PFSK-1 (cell line): ENCODE measurements around the gene SF1.

Experiments used
- POLR2AphosphoS5 ChIP-seq: IDR thresholded peaks from 2 replicates; pipeline ENCODE4 v1.6.1; 2012; ENCODE audit warnings: low read depth, mild to moderate bottlenecking, control low read depth, low read length, moderate library complexity
- TF ChIP-seq, protein P1 (sequence below), 2 experiments: IDR thresholded peaks; 2 replicates each; pipeline versions ENCODE4 v1.6.1 to v1.8.0; 2011 to 2012; ENCODE audit warnings: low read depth in 2 of 2, low read length in 2 of 2, control low read depth in 1 of 2, inconsistent platforms in 1 of 2, mild to moderate bottlenecking in 1 of 2, moderate library complexity in 1 of 2; ENCODE audit not compliant: insufficient read depth in 1 of 2

DNA sequence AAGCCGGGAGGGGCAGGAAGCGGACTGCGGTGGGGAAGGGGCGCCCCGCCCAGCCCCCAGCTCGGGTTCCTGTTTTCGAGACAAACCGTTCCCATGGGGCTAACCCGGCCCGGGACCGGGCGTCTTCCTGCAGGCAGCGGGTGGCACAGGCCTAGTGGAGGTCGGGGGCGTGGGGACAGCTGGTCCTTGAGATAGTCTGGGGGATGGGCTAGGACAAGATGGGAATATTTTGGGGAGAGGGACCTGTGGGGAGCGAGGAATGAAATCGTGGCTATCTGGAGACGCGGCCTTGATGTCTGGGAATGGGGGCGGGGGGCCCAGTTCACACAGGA, 33.2 kb downstream of the SF1 start:
- TF ChIP-seq, protein P1, sequence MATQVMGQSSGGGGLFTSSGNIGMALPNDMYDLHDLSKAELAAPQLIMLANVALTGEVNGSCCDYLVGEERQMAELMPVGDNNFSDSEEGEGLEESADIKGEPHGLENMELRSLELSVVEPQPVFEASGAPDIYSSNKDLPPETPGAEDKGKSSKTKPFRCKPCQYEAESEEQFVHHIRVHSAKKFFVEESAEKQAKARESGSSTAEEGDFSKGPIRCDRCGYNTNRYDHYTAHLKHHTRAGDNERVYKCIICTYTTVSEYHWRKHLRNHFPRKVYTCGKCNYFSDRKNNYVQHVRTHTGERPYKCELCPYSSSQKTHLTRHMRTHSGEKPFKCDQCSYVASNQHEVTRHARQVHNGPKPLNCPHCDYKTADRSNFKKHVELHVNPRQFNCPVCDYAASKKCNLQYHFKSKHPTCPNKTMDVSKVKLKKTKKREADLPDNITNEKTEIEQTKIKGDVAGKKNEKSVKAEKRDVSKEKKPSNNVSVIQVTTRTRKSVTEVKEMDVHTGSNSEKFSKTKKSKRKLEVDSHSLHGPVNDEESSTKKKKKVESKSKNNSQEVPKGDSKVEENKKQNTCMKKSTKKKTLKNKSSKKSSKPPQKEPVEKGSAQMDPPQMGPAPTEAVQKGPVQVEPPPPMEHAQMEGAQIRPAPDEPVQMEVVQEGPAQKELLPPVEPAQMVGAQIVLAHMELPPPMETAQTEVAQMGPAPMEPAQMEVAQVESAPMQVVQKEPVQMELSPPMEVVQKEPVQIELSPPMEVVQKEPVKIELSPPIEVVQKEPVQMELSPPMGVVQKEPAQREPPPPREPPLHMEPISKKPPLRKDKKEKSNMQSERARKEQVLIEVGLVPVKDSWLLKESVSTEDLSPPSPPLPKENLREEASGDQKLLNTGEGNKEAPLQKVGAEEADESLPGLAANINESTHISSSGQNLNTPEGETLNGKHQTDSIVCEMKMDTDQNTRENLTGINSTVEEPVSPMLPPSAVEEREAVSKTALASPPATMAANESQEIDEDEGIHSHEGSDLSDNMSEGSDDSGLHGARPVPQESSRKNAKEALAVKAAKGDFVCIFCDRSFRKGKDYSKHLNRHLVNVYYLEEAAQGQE (IDR thresholded peaks at IDR 0.05; ENCODE audit: insufficient read depth in 1 of 2, low read depth in 2 of 2, low read length in 2 of 2) = no peak
- TF ChIP-seq POLR2AphosphoS5 = no peak
